ENCODE results near the gene ATP5PF.

Gene ATP5PF

GRCh38 chr21:25767921-25768320 is 33.2 kb upstream of the ATP5PF start (continued):
- TF ChIP-seq ZBTB7A (tag by site-specific recombination; IDR thresholded peaks at IDR 0.05; ENCODE audit: low read depth), result no peak
- no peak for TF ChIP-seq TRIM28 (IDR thresholded peaks at IDR 0.05; ENCODE audit: borderline replicate concordance, low read length)
- no peak for TF ChIP-seq PATZ1 (tag by site-specific recombination; IDR thresholded peaks at IDR 0.05)
- TF ChIP-seq, protein P1, sequence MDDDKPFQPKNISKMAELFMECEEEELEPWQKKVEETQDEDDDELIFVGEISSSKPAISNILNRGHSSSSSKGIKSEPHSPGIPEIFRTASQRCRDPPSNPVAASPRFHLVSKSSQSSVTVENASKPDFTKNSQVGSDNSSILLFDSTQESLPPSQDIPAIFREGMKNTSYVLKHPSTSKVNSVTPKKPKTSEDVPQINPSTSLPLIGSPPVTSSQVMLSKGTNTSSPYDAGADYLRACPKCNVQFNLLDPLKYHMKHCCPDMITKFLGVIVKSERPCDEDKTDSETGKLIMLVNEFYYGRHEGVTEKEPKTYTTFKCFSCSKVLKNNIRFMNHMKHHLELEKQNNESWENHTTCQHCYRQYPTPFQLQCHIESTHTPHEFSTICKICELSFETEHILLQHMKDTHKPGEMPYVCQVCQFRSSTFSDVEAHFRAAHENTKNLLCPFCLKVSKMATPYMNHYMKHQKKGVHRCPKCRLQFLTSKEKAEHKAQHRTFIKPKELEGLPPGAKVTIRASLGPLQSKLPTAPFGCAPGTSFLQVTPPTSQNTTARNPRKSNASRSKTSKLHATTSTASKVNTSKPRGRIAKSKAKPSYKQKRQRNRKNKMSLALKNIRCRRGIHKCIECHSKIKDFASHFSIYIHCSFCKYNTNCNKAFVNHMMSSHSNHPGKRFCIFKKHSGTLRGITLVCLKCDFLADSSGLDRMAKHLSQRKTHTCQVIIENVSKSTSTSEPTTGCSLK (tag by site-specific recombination; IDR thresholded peaks at IDR 0.05), result no peak

DNA sequence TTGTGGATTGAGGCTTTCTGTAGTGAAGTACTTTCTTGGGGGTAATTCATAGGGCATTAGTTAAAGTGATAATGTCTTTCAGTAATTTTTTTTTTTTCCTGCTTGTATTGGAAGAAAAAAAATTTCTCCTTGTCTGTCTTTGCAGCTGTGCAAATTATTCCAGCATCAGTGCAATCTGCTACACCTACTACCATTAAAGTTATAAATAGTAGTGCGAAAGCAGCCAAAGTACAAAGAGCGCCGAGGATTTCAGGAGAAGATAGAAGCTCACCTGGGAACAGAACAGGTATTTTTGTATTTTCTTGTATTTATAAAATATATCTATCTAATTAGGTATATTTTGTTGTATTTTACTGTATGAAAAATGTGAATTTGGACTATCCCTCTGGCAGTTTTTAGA is 29.4 kb upstream of the ATP5PF start:
- CTCF ChIA-PET, result interaction anchor here (0.6 to 1.2 kb wide), 3 partner anchors 37 to 507 kb away, joined by 3 to 5 read pairs (median 3); no protein-coding TSS in a partner anchor
- H3K36me3 ChIP-seq (ENCODE audit: control insufficient read depth in 2 of 2, insufficient read depth in 1 of 2, low read length in 2 of 2), result peaks cover 57 to 73% of the 10 kb centered on the region in 2 experiments

More for the DNA sequence above, 29.4 kb upstream of the ATP5PF start:
- TF ChIP-seq ZNF610 (tag by site-specific recombination; IDR thresholded peaks at IDR 0.05; ENCODE audit: borderline replicate concordance) (no peak), MEIS1 (CRISPR knock-in tag; IDR thresholded peaks at IDR 0.05; ENCODE audit: borderline replicate concordance) (no peak), SALL2 (tag by site-specific recombination; IDR thresholded peaks at IDR 0.05; ENCODE audit: borderline replicate concordance) (no peak), KLF16 (tag by site-specific recombination; IDR thresholded peaks at IDR 0.05) (no peak), PRDM4 (tag by site-specific recombination; IDR thresholded peaks at IDR 0.05) (no peak), ZNF549 (tag by site-specific recombination; IDR thresholded peaks at IDR 0.05) (no peak), ZNF555 (tag by site-specific recombination; conservative IDR thresholded peaks at IDR 0.05) (no peak), ZNF580 (tag by site-specific recombination; IDR thresholded peaks at IDR 0.05) (no peak), ZBTB21 (tag by site-specific recombination; IDR thresholded peaks at IDR 0.05) (no peak), OSR2 (tag by site-specific recombination; IDR thresholded peaks at IDR 0.05) (no peak), ZNF488 (tag by site-specific recombination; IDR thresholded peaks at IDR 0.05) (no peak), BCL11B (tag by site-specific recombination; IDR thresholded peaks at IDR 0.05; ENCODE audit: low read depth) (no peak)
- TF ChIP-seq, protein P2, sequence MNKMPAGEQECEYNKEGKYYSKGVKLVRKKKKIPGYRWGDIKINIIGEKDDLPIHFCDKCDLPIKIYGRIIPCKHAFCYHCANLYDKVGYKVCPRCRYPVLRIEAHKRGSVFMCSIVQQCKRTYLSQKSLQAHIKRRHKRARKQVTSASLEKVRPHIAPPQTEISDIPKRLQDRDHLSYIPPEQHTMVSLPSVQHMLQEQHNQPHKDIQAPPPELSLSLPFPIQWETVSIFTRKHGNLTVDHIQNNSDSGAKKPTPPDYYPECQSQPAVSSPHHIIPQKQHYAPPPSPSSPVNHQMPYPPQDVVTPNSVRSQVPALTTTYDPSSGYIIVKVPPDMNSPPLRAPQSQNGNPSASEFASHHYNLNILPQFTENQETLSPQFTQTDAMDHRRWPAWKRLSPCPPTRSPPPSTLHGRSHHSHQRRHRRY (tag by site-specific recombination; IDR thresholded peaks at IDR 0.05), result no peak
- Histone ChIP-seq H3K4me3 (ENCODE audit: low read depth, low read length) (no peak overlapping the region), H3K27ac (ENCODE audit: extremely low read depth, low read depth, low read length) (no peak overlapping the region), H3K9me3 (ENCODE audit: control insufficient read depth, insufficient read depth, low read depth, low read length) (no peaks in the 10 kb centered on the region), H3K4me1 (ENCODE audit: control insufficient read depth, insufficient read depth, low read length) (no peaks in the 10 kb centered on the region)
- POLR2A ChIA-PET, result no interaction called here
